HEK293T (cell line): ENCODE measurements around the gene SART3.

ENCODE experiments used
- ARNT ChIP-seq: fragments of 450-650 bp; IDR thresholded peaks from 2 replicates; pipeline ENCODE4 v1.6.1; 2017; ENCODE audit warnings: mild to moderate bottlenecking
- BHLHE40 ChIP-seq: fragments of 450-650 bp; IDR thresholded peaks from 2 replicates; pipeline ENCODE4 v1.6.1; 2016; ENCODE audit warnings: mild to moderate bottlenecking, moderate library complexity, borderline replicate concordance
- CTBP1 ChIP-seq: fragments of 450-650 bp; IDR thresholded peaks from 2 replicates; pipeline ENCODE4 v1.6.1; 2016; ENCODE audit warnings: borderline replicate concordance
- ELF4 ChIP-seq: fragments of 450-650 bp; IDR thresholded peaks from 2 replicates; pipeline ENCODE4 v1.6.1; 2017; ENCODE audit warnings: antibody characterized with exemption
- FOXA1 ChIP-seq: fragments of 450-650 bp; IDR thresholded peaks from 2 replicates; pipeline ENCODE4 v1.6.1; 2016; ENCODE audit warnings: mild to moderate bottlenecking
- FOXK2 ChIP-seq: fragments of 450-650 bp; IDR thresholded peaks from 2 replicates; pipeline ENCODE4 v1.6.1; 2016; ENCODE audit warnings: mild to moderate bottlenecking
- FOXM1 ChIP-seq: fragments of 450-650 bp; IDR thresholded peaks from 2 replicates; pipeline ENCODE4 v1.6.1; 2017; ENCODE audit warnings: mild to moderate bottlenecking, borderline replicate concordance
- HDGF ChIP-seq: fragments of 450-650 bp; IDR thresholded peaks from 2 replicates; pipeline ENCODE4 v1.6.1; 2017; ENCODE audit warnings: antibody characterized with exemption, borderline replicate concordance
- LEF1 ChIP-seq: fragments of 450-650 bp; IDR thresholded peaks from 2 replicates; pipeline ENCODE4 v1.6.1; 2017; ENCODE audit warnings: mild to moderate bottlenecking, borderline replicate concordance
- PKNOX1 ChIP-seq: fragments of 450-650 bp; IDR thresholded peaks from 2 replicates; pipeline ENCODE4 v1.6.1; 2016
- SP1 ChIP-seq: fragments of 450-650 bp; IDR thresholded peaks from 2 replicates; pipeline ENCODE4 v1.6.1; 2017
- SUZ12 ChIP-seq: fragments of 450-650 bp; IDR thresholded peaks from 2 replicates; pipeline ENCODE4 v1.6.1; 2016; ENCODE audit warnings: mild to moderate bottlenecking
- TARDBP ChIP-seq: fragments of 450-650 bp; IDR thresholded peaks from 2 replicates; pipeline ENCODE4 v1.6.1; 2016
- ZNF384 ChIP-seq: fragments of 450-650 bp; IDR thresholded peaks from 2 replicates; pipeline ENCODE4 v1.6.1; 2016

- no peak for TF ChIP-seq BHLHE40
- TF ChIP-seq SP1 = no peak
- no peak for TF ChIP-seq ZNF384
- no peak for TF ChIP-seq LEF1
- no peak for TF ChIP-seq ARNT
- no peak for TF ChIP-seq ELF4
- TF ChIP-seq FOXM1 = no peak
- TF ChIP-seq SUZ12 = no peak
- TF ChIP-seq TARDBP = no peak
- no peak for TF ChIP-seq FOXA1
- no peak for TF ChIP-seq FOXK2
- no peak for TF ChIP-seq HDGF
- TF ChIP-seq CTBP1 = no peak
- no peak for TF ChIP-seq PKNOX1
Observed at GRCh38 chr12:108483213-108484059, 77.5 kb downstream of the SART3 start.
